Measurements from ENCODE around the gene PICALM. TPM values are rescaled to one million over a fixed set of nuclear protein-coding genes. Genes with fewer than 3 reads are reported as not detected.

Gene PICALM
- total RNA-seq, 1 experiment from 2014 or later: 321 TPM

GRCh38 chr11:86099874-86100273 is 31.0 kb upstream of the PICALM start:
- intact Hi-C loops (cut with micrococcal nuclease; ENCODE audit: unreplicated experiment): no loop called here
- Mint-ChIP-seq H3K27ac (ENCODE audit: unreplicated experiment) (no peak overlapping the region), H3K4me3 (ENCODE audit: unreplicated experiment) (no peak overlapping the region), H3K9me3 (ENCODE audit: unreplicated experiment) (no peaks in the 10 kb centered on the region), H3K36me3 (ENCODE audit: insufficient read depth, unreplicated experiment) (no peaks in the 10 kb centered on the region), H3K27me3 (ENCODE audit: insufficient read depth, unreplicated experiment) (no peaks in the 10 kb centered on the region), H3K4me1 (ENCODE audit: low read depth, unreplicated experiment) (no peaks in the 10 kb centered on the region)
- no TSS peak for BruUV-seq (replicated peaks)
- Histone ChIP-seq H3K27me3 (replicated peaks; ENCODE audit: control insufficient read depth, insufficient read depth, low read length) (no peaks in the 10 kb centered on the region), H3K9me3 (0 out of 2 replicates have a peak, but pooled peaks cover 3% of the 10 kb centered on the region), H3K36me3 (ENCODE audit: control insufficient read depth, insufficient read depth, low read length) (no peaks in the 10 kb centered on the region), H3K4me1 (peaks cover 6% of the 10 kb centered on the region), H3K4me3 (ENCODE audit: low read depth, low read length) (no peak overlapping the region)
- CTCF ChIA-PET: no interaction called here
- TF ChIP-seq, protein P1, sequence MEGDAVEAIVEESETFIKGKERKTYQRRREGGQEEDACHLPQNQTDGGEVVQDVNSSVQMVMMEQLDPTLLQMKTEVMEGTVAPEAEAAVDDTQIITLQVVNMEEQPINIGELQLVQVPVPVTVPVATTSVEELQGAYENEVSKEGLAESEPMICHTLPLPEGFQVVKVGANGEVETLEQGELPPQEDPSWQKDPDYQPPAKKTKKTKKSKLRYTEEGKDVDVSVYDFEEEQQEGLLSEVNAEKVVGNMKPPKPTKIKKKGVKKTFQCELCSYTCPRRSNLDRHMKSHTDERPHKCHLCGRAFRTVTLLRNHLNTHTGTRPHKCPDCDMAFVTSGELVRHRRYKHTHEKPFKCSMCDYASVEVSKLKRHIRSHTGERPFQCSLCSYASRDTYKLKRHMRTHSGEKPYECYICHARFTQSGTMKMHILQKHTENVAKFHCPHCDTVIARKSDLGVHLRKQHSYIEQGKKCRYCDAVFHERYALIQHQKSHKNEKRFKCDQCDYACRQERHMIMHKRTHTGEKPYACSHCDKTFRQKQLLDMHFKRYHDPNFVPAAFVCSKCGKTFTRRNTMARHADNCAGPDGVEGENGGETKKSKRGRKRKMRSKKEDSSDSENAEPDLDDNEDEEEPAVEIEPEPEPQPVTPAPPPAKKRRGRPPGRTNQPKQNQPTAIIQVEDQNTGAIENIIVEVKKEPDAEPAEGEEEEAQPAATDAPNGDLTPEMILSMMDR (IDR thresholded peaks at IDR 0.05; ENCODE audit: insufficient read depth in 1 of 2, low read depth in 1 of 2, low read length in 1 of 2, severe bottlenecking in 1 of 2, unreplicated experiment in 1 of 2): no peak
- POLR2A ChIA-PET: no interaction called here
- DNase-seq: no peak

GRCh38 chr11:86097980-86098379 is 29.1 kb upstream of the PICALM start:
- Mint-ChIP-seq H3K4me1 (ENCODE audit: low read depth, unreplicated experiment) (no peaks in the 10 kb centered on the region), H3K9me3 (ENCODE audit: unreplicated experiment) (no peaks in the 10 kb centered on the region), H3K27ac (ENCODE audit: unreplicated experiment) (no peak overlapping the region), H3K4me3 (ENCODE audit: unreplicated experiment) (no peak overlapping the region), H3K36me3 (ENCODE audit: insufficient read depth, unreplicated experiment) (no peaks in the 10 kb centered on the region), H3K27me3 (ENCODE audit: insufficient read depth, unreplicated experiment) (no peaks in the 10 kb centered on the region)
- BruUV-seq (replicated peaks): no TSS peak
- DNase-seq: no peak
- no peaks in the 10 kb centered on the region for H3K36me3 ChIP-seq (ENCODE audit: control insufficient read depth, insufficient read depth, low read length)
- TF ChIP-seq, protein P1 (IDR thresholded peaks at IDR 0.05; ENCODE audit: insufficient read depth in 1 of 2, low read depth in 1 of 2, low read length in 1 of 2, severe bottlenecking in 1 of 2, unreplicated experiment in 1 of 2): no peak
- no peaks in the 10 kb centered on the region for H3K9me3 ChIP-seq
- POLR2A ChIA-PET: no interaction called here
- no peaks in the 10 kb centered on the region; the same call in 1 of the 2 replicates for H3K4me1 ChIP-seq
- CTCF ChIA-PET: no interaction called here
- no peak overlapping the region for H3K4me3 ChIP-seq (ENCODE audit: low read depth, low read length)
- intact Hi-C loops (cut with micrococcal nuclease; ENCODE audit: unreplicated experiment): no loop called here
- H3K27me3 ChIP-seq (replicated peaks; ENCODE audit: control insufficient read depth, insufficient read depth, low read length): no peaks in the 10 kb centered on the region

- Mint-ChIP-seq H3K9me3 (ENCODE audit: unreplicated experiment) (no peaks in the 10 kb centered on the region), H3K36me3 (ENCODE audit: insufficient read depth, unreplicated experiment) (no peaks in the 10 kb centered on the region), H3K4me3 (ENCODE audit: unreplicated experiment) (no peak overlapping the region), H3K27me3 (ENCODE audit: insufficient read depth, unreplicated experiment) (no peaks in the 10 kb centered on the region), H3K27ac (ENCODE audit: unreplicated experiment) (peak overlapping the region; percentile 1), H3K4me1 (ENCODE audit: low read depth, unreplicated experiment) (peaks cover 13% of the 10 kb centered on the region)
- CTCF ChIA-PET: no interaction called here
- POLR2A ChIA-PET: no interaction called here
- H3K27me3 ChIP-seq (replicated peaks; ENCODE audit: control insufficient read depth, insufficient read depth, low read length): no peaks in the 10 kb centered on the region
- peaks cover 17% of the 10 kb centered on the region for H3K4me1 ChIP-seq
- TF ChIP-seq, protein P1 (IDR thresholded peaks at IDR 0.05; ENCODE audit: insufficient read depth in 1 of 2, low read depth in 1 of 2, low read length in 1 of 2, severe bottlenecking in 1 of 2, unreplicated experiment in 1 of 2): no peak
- H3K36me3 ChIP-seq (ENCODE audit: control insufficient read depth, insufficient read depth, low read length): no peaks in the 10 kb centered on the region
- H3K9me3 ChIP-seq: no peaks in the 10 kb centered on the region
- BruUV-seq (replicated peaks): no TSS peak
- intact Hi-C loops (cut with micrococcal nuclease; ENCODE audit: unreplicated experiment): no loop called here
- H3K4me3 ChIP-seq (ENCODE audit: low read depth, low read length): no peak overlapping the region
- no peak for DNase-seq
Measured at GRCh38 chr11:86091566-86091965, 22.7 kb upstream of the PICALM start.

All from Caco-2 (cell line).